Lung microvascular endothelial cell (primary cell): ENCODE data around the gene MAP7D1. TPM values are rescaled to one million over a fixed set of nuclear protein-coding genes. Genes with fewer than 3 reads are reported as not detected.

Experiments
- total RNA-seq: library from RNA; depleted of rRNA; stranded (reverse); fragments of >200 nt; gene quantifications from 2 replicates; pipeline ENCODE4 v1.2.1, GENCODE V29; 2014

MAP7D1 gene
- total RNA-seq, 1 donor from 2014 or later: 42.7 TPM

Other genes starting within 250 kb of the MAP7D1 start
- gene AGO3, start 225.1 kb upstream of the MAP7D1 start, total RNA-seq: 5.0 and 8.5 TPM in 2 replicates
- gene TEKT2, start 72.1 kb upstream of the MAP7D1 start, total RNA-seq: 0.20 and 0.22 TPM in 2 replicates
- 26.4 and 38.1 TPM in 2 replicates for gene ADPRS, start 67.3 kb upstream of the MAP7D1 start, total RNA-seq
- 0.44 and 1.6 TPM in 2 replicates for gene COL8A2, start 30.9 kb upstream of the MAP7D1 start, total RNA-seq
- 72.1 and 85.3 TPM in 2 replicates for gene TRAPPC3, start 6.7 kb upstream of the MAP7D1 start, total RNA-seq
- 104 and 113 TPM in 2 replicates for gene THRAP3, start 68.3 kb downstream of the MAP7D1 start, total RNA-seq
- gene SH3D21, start 150.2 kb downstream of the MAP7D1 start, total RNA-seq: 0.44 and 0.99 TPM in 2 replicates
- 96.3 and 109 TPM in 2 replicates for gene EVA1B, start 167.5 kb downstream of the MAP7D1 start, total RNA-seq
- gene STK40, start 229.8 kb downstream of the MAP7D1 start, total RNA-seq: 11.3 and 21.6 TPM in 2 replicates
- 8.1 and 9.9 TPM in 2 replicates for gene LSM10, start 241.7 kb downstream of the MAP7D1 start, total RNA-seq